SK-N-SH treated with all-trans-retinoic acid at 6 μM for 48 hours (cell line): ENCODE measurements around the gene ZBED1.
A peak's percentile ranks its signal among the peaks of the same experiment; 100 is the strongest.

Source experiments
- ATAC-seq: fragments of 200-7000 bp; cut with Tn5 transposase; 3 replicates; pipeline ENCODE4 v1.9.1; 2020; ENCODE audit warnings: mild to moderate bottlenecking, moderate library complexity
- ARNTL ChIP-seq: fragments of 450-650 bp; formaldehyde crosslinking; IDR thresholded peaks from 2 replicates; pipeline ENCODE4 v1.5.0; 2020; ENCODE audit warnings: low read depth, mild to moderate bottlenecking, moderate library complexity, borderline replicate concordance
- BACH2 ChIP-seq: fragments of 250-450 bp; sonication (Bioruptor Pico); IDR thresholded peaks from 2 replicates; pipeline ENCODE4 v1.9.0; 2021; ENCODE audit warnings: mild to moderate bottlenecking, borderline replicate concordance
- CSDC2 ChIP-seq: fragments of 250-450 bp; sonication (Bioruptor Pico); IDR thresholded peaks from 2 replicates; pipeline ENCODE4 v1.5.0; 2020; ENCODE audit warnings: mild to moderate bottlenecking, moderate library complexity
- ESRRG ChIP-seq: fragments of 250-450 bp; sonication (Bioruptor Pico); IDR thresholded peaks from 2 replicates; pipeline ENCODE4 v1.6.1; 2021; ENCODE audit warnings: mild to moderate bottlenecking
- ISL1 ChIP-seq: fragments of 250-450 bp; sonication (Bioruptor Pico); IDR thresholded peaks from 2 replicates; pipeline ENCODE4 v2.1.2; 2022; ENCODE audit warnings: mild to moderate bottlenecking, moderate library complexity
- OSR1 ChIP-seq: fragments of 250-450 bp; sonication (Bioruptor Pico); IDR thresholded peaks from 2 replicates; pipeline ENCODE4 v1.8.0; 2022; ENCODE audit warnings: moderate library complexity, mild to moderate bottlenecking, inconsistent platforms
- PPARA ChIP-seq: fragments of 250-450 bp; sonication (Bioruptor Pico); IDR thresholded peaks from 2 replicates; pipeline ENCODE4 v1.5.0; 2020; ENCODE audit warnings: mild to moderate bottlenecking, borderline replicate concordance
- RARB ChIP-seq: fragments of 250-450 bp; sonication (Bioruptor Pico); IDR thresholded peaks from 2 replicates; pipeline ENCODE4 v1.8.0; 2021; ENCODE audit warnings: mild to moderate bottlenecking, moderate library complexity
- SNAI2 ChIP-seq: fragments of 250-450 bp; sonication (Bioruptor Pico); IDR thresholded peaks from 2 replicates; pipeline ENCODE4 v1.5.0; 2020; ENCODE audit warnings: mild to moderate bottlenecking, moderate library complexity
- TCF4 ChIP-seq: fragments of 250-450 bp; sonication (Bioruptor Pico); IDR thresholded peaks from 2 replicates; pipeline ENCODE4 v1.8.0; 2021; ENCODE audit warnings: mild to moderate bottlenecking, moderate library complexity, borderline replicate concordance
- TOX ChIP-seq: fragments of 250-450 bp; sonication (Bioruptor Pico); IDR thresholded peaks from 2 replicates; pipeline ENCODE4 v1.8.0; 2021; ENCODE audit warnings: mild to moderate bottlenecking, moderate library complexity, borderline replicate concordance
- ZFP3 ChIP-seq: fragments of 250-450 bp; sonication (Bioruptor Pico); IDR thresholded peaks from 2 replicates; pipeline ENCODE4 v1.5.0; 2020; ENCODE audit warnings: mild to moderate bottlenecking, moderate library complexity
- ZFP30 ChIP-seq: fragments of 450-650 bp; formaldehyde crosslinking; IDR thresholded peaks from 2 replicates; pipeline ENCODE4 v1.5.0; 2022; ENCODE audit warnings: mild to moderate bottlenecking, moderate library complexity
- ZNF565 ChIP-seq: fragments of 450-650 bp; formaldehyde crosslinking; conservative IDR thresholded peaks from 2 replicates; pipeline ENCODE4 v1.5.0; 2020; ENCODE audit warnings: low read depth, mild to moderate bottlenecking, moderate library complexity
- ZNF70 ChIP-seq: fragments of 450-650 bp; formaldehyde crosslinking; IDR thresholded peaks from 2 replicates; pipeline ENCODE4 v1.5.0; 2020; ENCODE audit warnings: mild to moderate bottlenecking, moderate library complexity
- ZNF8 ChIP-seq: fragments of 450-650 bp; formaldehyde crosslinking; IDR thresholded peaks from 2 replicates; pipeline ENCODE4 v1.5.0; 2020; ENCODE audit warnings: mild to moderate bottlenecking, moderate library complexity
- TF ChIP-seq, protein P1 (sequence below): fragments of 250-450 bp; sonication (Bioruptor Pico); IDR thresholded peaks from 2 replicates; pipeline ENCODE4 v1.5.0; 2020; ENCODE audit warnings: mild to moderate bottlenecking, moderate library complexity
- TF ChIP-seq, protein P2 (sequence below): fragments of 250-450 bp; sonication (Bioruptor Pico); IDR thresholded peaks from 2 replicates; pipeline ENCODE4 v1.8.0; 2021; ENCODE audit warnings: low read depth, mild to moderate bottlenecking, moderate library complexity, borderline replicate concordance
- TF ChIP-seq, protein P3 (sequence below): fragments of 250-450 bp; sonication (Bioruptor Pico); IDR thresholded peaks from 2 replicates; pipeline ENCODE4 v1.8.0; 2020; ENCODE audit warnings: mild to moderate bottlenecking, moderate library complexity, borderline replicate concordance
- TF ChIP-seq, protein P4 (sequence below): fragments of 250-450 bp; sonication (Bioruptor Pico); IDR thresholded peaks from 2 replicates; pipeline ENCODE4 v1.5.1; 2020; ENCODE audit warnings: low read depth, mild to moderate bottlenecking, moderate library complexity

ZBED1 gene

DNA sequence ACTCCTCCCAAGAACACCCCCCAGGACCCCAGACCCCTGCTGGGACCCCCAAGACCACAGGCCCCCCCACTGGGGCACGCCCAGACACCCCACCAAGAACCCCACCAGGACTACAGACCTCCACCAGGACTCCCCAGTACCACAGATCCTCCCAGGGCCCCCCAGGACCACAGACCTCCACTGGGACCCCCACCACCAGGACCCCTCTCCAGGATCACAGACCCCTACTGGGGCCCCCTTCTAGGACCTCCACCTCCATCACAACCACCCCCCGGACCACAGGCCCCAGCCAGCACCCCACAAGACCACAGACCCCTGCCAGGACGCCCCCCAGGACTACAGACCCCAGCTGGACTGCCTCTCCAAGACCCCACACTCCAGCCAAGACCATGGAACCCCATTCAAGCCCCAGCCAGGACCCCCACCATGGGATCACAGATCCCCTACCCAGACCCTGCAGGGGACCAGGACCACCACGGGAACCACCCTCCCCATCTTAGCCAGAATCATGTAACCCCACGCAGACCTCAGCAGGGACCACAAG is 855 bp upstream of the ZBED1 start:
- TF ChIP-seq BACH2 (CRISPR knock-in tag) (no peak), ZFP3 (CRISPR knock-in tag) (no peak), ZNF8 (CRISPR knock-in tag) (no peak), SNAI2 (CRISPR knock-in tag) (no peak), ESRRG (no peak), CSDC2 (CRISPR knock-in tag) (no peak), ZNF565 (no peak), ISL1 (CRISPR knock-in tag) (no peak), ARNTL (CRISPR knock-in tag) (no peak), ZFP30 (CRISPR knock-in tag) (no peak), RARB (CRISPR knock-in tag) (no peak)
- TF ChIP-seq, protein P1, sequence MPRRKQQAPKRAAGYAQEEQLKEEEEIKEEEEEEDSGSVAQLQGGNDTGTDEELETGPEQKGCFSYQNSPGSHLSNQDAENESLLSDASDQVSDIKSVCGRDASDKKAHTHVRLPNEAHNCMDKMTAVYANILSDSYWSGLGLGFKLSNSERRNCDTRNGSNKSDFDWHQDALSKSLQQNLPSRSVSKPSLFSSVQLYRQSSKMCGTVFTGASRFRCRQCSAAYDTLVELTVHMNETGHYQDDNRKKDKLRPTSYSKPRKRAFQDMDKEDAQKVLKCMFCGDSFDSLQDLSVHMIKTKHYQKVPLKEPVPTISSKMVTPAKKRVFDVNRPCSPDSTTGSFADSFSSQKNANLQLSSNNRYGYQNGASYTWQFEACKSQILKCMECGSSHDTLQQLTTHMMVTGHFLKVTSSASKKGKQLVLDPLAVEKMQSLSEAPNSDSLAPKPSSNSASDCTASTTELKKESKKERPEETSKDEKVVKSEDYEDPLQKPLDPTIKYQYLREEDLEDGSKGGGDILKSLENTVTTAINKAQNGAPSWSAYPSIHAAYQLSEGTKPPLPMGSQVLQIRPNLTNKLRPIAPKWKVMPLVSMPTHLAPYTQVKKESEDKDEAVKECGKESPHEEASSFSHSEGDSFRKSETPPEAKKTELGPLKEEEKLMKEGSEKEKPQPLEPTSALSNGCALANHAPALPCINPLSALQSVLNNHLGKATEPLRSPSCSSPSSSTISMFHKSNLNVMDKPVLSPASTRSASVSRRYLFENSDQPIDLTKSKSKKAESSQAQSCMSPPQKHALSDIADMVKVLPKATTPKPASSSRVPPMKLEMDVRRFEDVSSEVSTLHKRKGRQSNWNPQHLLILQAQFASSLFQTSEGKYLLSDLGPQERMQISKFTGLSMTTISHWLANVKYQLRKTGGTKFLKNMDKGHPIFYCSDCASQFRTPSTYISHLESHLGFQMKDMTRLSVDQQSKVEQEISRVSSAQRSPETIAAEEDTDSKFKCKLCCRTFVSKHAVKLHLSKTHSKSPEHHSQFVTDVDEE (CRISPR knock-in tag), result no peak

DNA sequence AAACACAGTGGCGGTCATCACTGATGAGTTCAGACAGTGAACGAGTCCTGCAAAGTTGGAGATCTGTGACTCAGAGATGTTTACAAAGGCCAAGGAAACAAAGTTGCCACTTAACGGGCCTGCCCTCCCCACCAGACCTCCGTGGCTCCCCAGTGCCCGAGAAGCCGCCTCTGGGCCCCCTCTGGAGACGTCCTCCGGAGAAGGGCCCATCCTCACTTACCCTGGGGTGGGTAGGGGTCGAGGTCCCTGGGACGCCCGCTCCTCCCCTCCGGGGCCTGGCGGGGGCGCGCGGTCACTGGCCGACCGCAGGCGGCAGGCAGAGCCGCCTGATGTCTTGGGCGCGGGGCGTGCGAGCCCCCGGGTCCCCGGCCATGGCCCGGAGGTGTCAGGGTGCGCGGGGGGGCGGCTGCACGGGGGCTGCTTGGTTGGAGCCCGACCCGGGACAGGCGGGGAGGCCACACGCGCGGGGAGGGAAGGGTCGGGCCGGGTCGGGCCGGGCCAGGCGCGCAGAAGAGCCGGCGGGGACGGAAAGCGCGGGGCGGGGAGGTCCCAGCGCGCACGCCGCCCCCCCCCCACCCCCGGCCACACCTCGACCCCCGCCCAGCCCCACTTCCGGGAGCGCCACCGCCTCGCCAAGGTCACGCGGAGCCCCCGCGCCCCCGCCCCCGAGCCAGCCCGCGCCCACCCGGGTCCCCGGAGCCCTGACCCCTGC is 529 bp downstream of the ZBED1 start:
- ATAC-seq, result peak; percentile 71
- TF ChIP-seq ISL1 (CRISPR knock-in tag) (no peak), CSDC2 (CRISPR knock-in tag) (no peak), PPARA (no peak), ZNF70 (CRISPR knock-in tag) (no peak)
- TF ChIP-seq, protein P2, sequence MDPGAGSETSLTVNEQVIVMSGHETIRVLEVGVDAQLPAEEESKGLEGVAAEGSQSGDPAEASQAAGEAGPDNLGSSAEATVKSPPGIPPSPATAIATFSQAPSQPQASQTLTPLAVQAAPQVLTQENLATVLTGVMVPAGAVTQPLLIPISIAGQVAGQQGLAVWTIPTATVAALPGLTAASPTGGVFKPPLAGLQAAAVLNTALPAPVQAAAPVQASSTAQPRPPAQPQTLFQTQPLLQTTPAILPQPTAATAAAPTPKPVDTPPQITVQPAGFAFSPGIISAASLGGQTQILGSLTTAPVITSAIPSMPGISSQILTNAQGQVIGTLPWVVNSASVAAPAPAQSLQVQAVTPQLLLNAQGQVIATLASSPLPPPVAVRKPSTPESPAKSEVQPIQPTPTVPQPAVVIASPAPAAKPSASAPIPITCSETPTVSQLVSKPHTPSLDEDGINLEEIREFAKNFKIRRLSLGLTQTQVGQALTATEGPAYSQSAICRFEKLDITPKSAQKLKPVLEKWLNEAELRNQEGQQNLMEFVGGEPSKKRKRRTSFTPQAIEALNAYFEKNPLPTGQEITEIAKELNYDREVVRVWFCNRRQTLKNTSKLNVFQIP (CRISPR knock-in tag), result no peak
- TF ChIP-seq, protein P3, sequence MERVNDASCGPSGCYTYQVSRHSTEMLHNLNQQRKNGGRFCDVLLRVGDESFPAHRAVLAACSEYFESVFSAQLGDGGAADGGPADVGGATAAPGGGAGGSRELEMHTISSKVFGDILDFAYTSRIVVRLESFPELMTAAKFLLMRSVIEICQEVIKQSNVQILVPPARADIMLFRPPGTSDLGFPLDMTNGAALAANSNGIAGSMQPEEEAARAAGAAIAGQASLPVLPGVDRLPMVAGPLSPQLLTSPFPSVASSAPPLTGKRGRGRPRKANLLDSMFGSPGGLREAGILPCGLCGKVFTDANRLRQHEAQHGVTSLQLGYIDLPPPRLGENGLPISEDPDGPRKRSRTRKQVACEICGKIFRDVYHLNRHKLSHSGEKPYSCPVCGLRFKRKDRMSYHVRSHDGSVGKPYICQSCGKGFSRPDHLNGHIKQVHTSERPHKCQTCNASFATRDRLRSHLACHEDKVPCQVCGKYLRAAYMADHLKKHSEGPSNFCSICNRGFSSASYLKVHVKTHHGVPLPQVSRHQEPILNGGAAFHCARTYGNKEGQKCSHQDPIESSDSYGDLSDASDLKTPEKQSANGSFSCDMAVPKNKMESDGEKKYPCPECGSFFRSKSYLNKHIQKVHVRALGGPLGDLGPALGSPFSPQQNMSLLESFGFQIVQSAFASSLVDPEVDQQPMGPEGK (CRISPR knock-in tag), result peak; percentile 21; the same call in 1 of the 2 replicates
- TF ChIP-seq, all 23 proteins: peak for 1

More for the DNA sequence above, 855 bp upstream of the ZBED1 start:
- no peak for ATAC-seq

DNA sequence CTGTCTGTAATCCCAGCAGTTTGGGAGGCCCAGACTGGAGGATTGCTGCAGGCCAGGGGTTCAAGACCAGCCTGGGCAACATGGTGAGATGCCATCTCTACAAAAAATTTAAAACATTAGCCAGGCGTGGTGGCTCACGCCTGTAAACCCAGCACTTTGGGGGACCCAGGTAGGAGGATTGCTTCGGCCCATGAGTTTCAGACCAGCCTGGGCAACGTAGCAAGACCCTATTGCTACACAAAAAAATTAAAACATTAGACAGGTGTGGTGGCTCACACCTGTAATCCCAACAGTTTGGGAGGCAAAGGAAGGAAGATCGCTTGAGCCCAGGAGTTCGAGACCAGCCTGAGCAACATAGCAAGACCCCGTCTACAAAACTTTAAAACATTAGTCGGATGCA is 1.3 kb downstream of the ZBED1 start:
- no peak for ATAC-seq
- no peak for TF ChIP-seq ARNTL (CRISPR knock-in tag)
- TF ChIP-seq SNAI2 (CRISPR knock-in tag), result no peak
- TF ChIP-seq TOX (CRISPR knock-in tag), result no peak
- TF ChIP-seq CSDC2 (CRISPR knock-in tag), result no peak
- TF ChIP-seq ZNF70 (CRISPR knock-in tag), result no peak
- TF ChIP-seq, protein P3 (CRISPR knock-in tag), result no peak
- TF ChIP-seq RARB (CRISPR knock-in tag), result no peak
- TF ChIP-seq, protein P2 (CRISPR knock-in tag), result no peak
- TF ChIP-seq TCF4 (CRISPR knock-in tag), result no peak
- TF ChIP-seq, protein P4, sequence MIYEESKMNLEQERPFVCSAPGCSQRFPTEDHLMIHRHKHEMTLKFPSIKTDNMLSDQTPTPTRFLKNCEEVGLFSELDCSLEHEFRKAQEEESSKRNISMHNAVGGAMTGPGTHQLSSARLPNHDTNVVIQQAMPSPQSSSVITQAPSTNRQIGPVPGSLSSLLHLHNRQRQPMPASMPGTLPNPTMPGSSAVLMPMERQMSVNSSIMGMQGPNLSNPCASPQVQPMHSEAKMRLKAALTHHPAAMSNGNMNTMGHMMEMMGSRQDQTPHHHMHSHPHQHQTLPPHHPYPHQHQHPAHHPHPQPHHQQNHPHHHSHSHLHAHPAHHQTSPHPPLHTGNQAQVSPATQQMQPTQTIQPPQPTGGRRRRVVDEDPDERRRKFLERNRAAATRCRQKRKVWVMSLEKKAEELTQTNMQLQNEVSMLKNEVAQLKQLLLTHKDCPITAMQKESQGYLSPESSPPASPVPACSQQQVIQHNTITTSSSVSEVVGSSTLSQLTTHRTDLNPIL, result no peak
- no peak for TF ChIP-seq OSR1 (CRISPR knock-in tag)
